Right forelimb (tissue), 1 donor: ENCODE results near the gene CHTF8.

Source experiments
- DNase-seq: peaks from one replicate; pipeline ENCODE4 v3.0.0-alpha.2; 2018

Gene CHTF8

GRCh38 chr16:69112285-69113129 lies 19.9 kb downstream of the CHTF8 start:
- DNase-seq: no peak

GRCh38 chr16:69111876-69112230 lies 20.5 kb downstream of the CHTF8 start:
- no peak for DNase-seq

GRCh38 chr16:69111216-69111875 lies 21.0 kb downstream of the CHTF8 start:
- DNase-seq: no peak

GRCh38 chr16:69110406-69110805 lies 22.0 kb downstream of the CHTF8 start:
- DNase-seq: no peak

- no peak for DNase-seq
These were observed 22.7 kb downstream of the CHTF8 start for GRCh38 chr16:69109486-69110270.

- DNase-seq: no peak
These were observed 23.5 kb downstream of the CHTF8 start for GRCh38 chr16:69108905-69109252.

- DNase-seq: no peak
These were observed 24.1 kb downstream of the CHTF8 start for GRCh38 chr16:69108064-69108904.

GRCh38 chr16:69107316-69107962 lies 24.9 kb downstream of the CHTF8 start:
- peak; percentile 63 for DNase-seq

GRCh38 chr16:69106491-69107315 lies 25.7 kb downstream of the CHTF8 start:
- DNase-seq: no peak

GRCh38 chr16:69105501-69106361 lies 26.7 kb downstream of the CHTF8 start, which contains the start of gene HAS3:
TSS of gene HAS3 (plus strand) at chr16:69105653. CDS start at chr16:69109396, 3,743 bp downstream.
- peak; percentile 68 for DNase-seq

- DNase-seq: no peak
These were observed 32.2 kb downstream of the CHTF8 start for GRCh38 chr16:69100071-69100691.

- DNase-seq: no peak
These were observed 37.2 kb downstream of the CHTF8 start for GRCh38 chr16:69095193-69095592.

- no peak for DNase-seq
These were observed 37.9 kb downstream of the CHTF8 start for GRCh38 chr16:69094501-69094900.

- DNase-seq: no peak
These were observed 38.4 kb downstream of the CHTF8 start for GRCh38 chr16:69093974-69094373.

GRCh38 chr16:69089091-69089910 lies 43.1 kb downstream of the CHTF8 start:
- no peak for DNase-seq

GRCh38 chr16:69088684-69089083 lies 43.7 kb downstream of the CHTF8 start:
- no peak for DNase-seq

GRCh38 chr16:69087161-69087581 lies 45.2 kb downstream of the CHTF8 start:
- no peak for DNase-seq

- DNase-seq: no peak
These were observed 47.2 kb downstream of the CHTF8 start for GRCh38 chr16:69085032-69085695.
